B cell (primary cell): ENCODE data around the gene ESPNL. TPM values are rescaled to one million over a fixed set of nuclear protein-coding genes. Genes with fewer than 3 reads are reported as not detected.

Source experiments
- ATAC-seq: fragments of 200-7000 bp; cut with Tn5 transposase; one replicate; pipeline ENCODE4 v1.10.0; 2021; ENCODE audit warnings: low read depth, mild to moderate bottlenecking, moderate number of reproducible peaks, moderate library complexity
- CTCF ChIA-PET: fragments of 350-600 bp; sonication (Branson Sonifier 250); formaldehyde crosslinking; loops from one replicate; lab custom pipeline; 2021; ENCODE audit warnings: antibody characterized with exemption, inconsistent platforms; lab: Charles Lee
- POLR2A ChIA-PET: fragments of 350-600 bp; sonication (Branson Sonifier 250); formaldehyde crosslinking; loops from one replicate; lab custom pipeline; 2021; ENCODE audit warnings: antibody characterized with exemption; lab: Charles Lee
- DNase-seq: peaks from one replicate; pipeline ENCODE4 v3.0.0; 2013
- H2AFZ ChIP-seq: 2 replicates; pipeline ENCODE4 v1.6.1; 2012; ENCODE audit warnings: mild to moderate bottlenecking, low read depth, low read length; ENCODE audit not compliant: insufficient read depth, poor library complexity, severe bottlenecking
- H3K27ac ChIP-seq, 2 donors: 1 replicate in 1 of 2; 2 replicates in 1 of 2; pipeline ENCODE4 v1.5.1; 2012 to 2013; ENCODE audit warnings: low read length in 2 of 2, mild to moderate bottlenecking in 2 of 2, moderate library complexity in 1 of 2
- H3K27me3 ChIP-seq, 4 experiments: fragments of 200-600 bp in 1 of 4; sonication (generic) in 1 of 4; replicated peaks in 1 of 4; 1 replicate in 2 of 4; 2 replicates in 2 of 4; pipeline versions ENCODE4 v1.6.1 to v1.7.0; 2013 to 2016; ENCODE audit warnings: low read length in 3 of 4, mild to moderate bottlenecking in 2 of 4, mixed read lengths in 1 of 4, moderate library complexity in 1 of 4; ENCODE audit not compliant: insufficient read depth in 4 of 4, control insufficient read depth in 3 of 4; ENCODE audit errors: control extremely low read depth in 1 of 4
- H3K36me3 ChIP-seq, 2 experiments: replicated peaks in 1 of 2; 1 replicate in 1 of 2; 2 replicates in 1 of 2; pipeline versions ENCODE4 v1.6.1 to v1.7.1; 2013; ENCODE audit warnings: low read length in 1 of 2; ENCODE audit not compliant: insufficient read depth in 2 of 2, control insufficient read depth in 1 of 2; ENCODE audit errors: control extremely low read depth in 1 of 2, extremely low read depth in 1 of 2
- H3K4me1 ChIP-seq, 2 donors: fragments of 200-600 bp in 1 of 2; sonication (generic) in 1 of 2; 1 replicate in 1 of 2; 2 replicates in 1 of 2; pipeline versions ENCODE4 v1.5.1 to v1.6.1; 2013 to 2017; ENCODE audit warnings: low read length in 2 of 2; ENCODE audit not compliant: control insufficient read depth in 2 of 2, insufficient read depth in 2 of 2
- H3K4me2 ChIP-seq: replicated peaks from 2 replicates; pipeline ENCODE3; 2012; ENCODE audit warnings: mild to moderate bottlenecking, low read depth, low read length; ENCODE audit not compliant: poor library complexity, severe bottlenecking
- H3K4me3 ChIP-seq, 5 experiments: fragments of 200-600 bp in 1 of 5; sonication (generic) in 1 of 5; 1 replicate in 3 of 5; 2 replicates in 2 of 5; pipeline versions ENCODE4 v1.5.1 to v1.7.0; 2011 to 2016; ENCODE audit warnings: low read length in 4 of 5, mild to moderate bottlenecking in 4 of 5, low read depth in 2 of 5, control low read depth in 1 of 5, moderate library complexity in 1 of 5; ENCODE audit not compliant: insufficient read depth in 1 of 5; ENCODE audit errors: control extremely low read depth in 1 of 5, extremely low read depth in 1 of 5
- H3K79me2 ChIP-seq: fragments of 200-600 bp; sonication (generic); one replicate; pipeline ENCODE4 v1.6.0; 2016; ENCODE audit warnings: low read length; ENCODE audit not compliant: control insufficient read depth, insufficient read depth
- H3K9ac ChIP-seq: fragments of 200-600 bp; sonication (generic); 2 replicates; pipeline ENCODE4 v1.6.1; 2017; ENCODE audit warnings: mild to moderate bottlenecking, low read length, moderate library complexity
- H3K9me3 ChIP-seq, 3 donors: one replicate each; pipeline versions ENCODE4 v1.6.1 to v1.7.1; 2013; ENCODE audit warnings: low read length in 2 of 3; ENCODE audit not compliant: control insufficient read depth in 2 of 3, insufficient read depth in 1 of 3; ENCODE audit errors: control extremely low read depth in 1 of 3
- H4K20me1 ChIP-seq: 2 replicates; pipeline ENCODE4 v1.6.0; 2012; ENCODE audit warnings: mild to moderate bottlenecking, low read length; ENCODE audit not compliant: insufficient read depth, control insufficient read depth, poor library complexity, severe bottlenecking
- H3K27ac Mint-ChIP-seq: one replicate; pipeline ENCODE4 v1.8.0; 2021; ENCODE audit warnings: mixed read lengths
- H3K27me3 Mint-ChIP-seq: one replicate; pipeline ENCODE4 v1.8.0; 2021; ENCODE audit warnings: mixed read lengths
- H3K4me1 Mint-ChIP-seq: one replicate; pipeline ENCODE4 v1.8.0; 2021; ENCODE audit warnings: mixed read lengths
- H3K4me3 Mint-ChIP-seq: one replicate; pipeline ENCODE4 v1.8.0; 2021; ENCODE audit warnings: mixed read lengths
- H3K9me3 Mint-ChIP-seq: one replicate; pipeline ENCODE4 v1.8.0; 2022; ENCODE audit warnings: mixed read lengths; ENCODE audit not compliant: insufficient read depth
- EZH2 ChIP-seq: IDR thresholded peaks from 2 replicates; pipeline ENCODE4 v1.6.1; 2012; ENCODE audit warnings: borderline replicate concordance, low read depth, mild to moderate bottlenecking, moderate library complexity, low read length; ENCODE audit not compliant: insufficient read depth, poor library complexity, severe bottlenecking
- WGBS: methylation state at CpG from one replicate; pipeline ENCODE4 v1.1.5; 2013; ENCODE audit warnings: missing lambda C conversion rate; ENCODE audit not compliant: insufficient coverage; 5-methylcytosine and 5-hydroxymethylcytosine counted together
- intact Hi-C: fragments of 100-400 bp; cut with micrococcal nuclease; formaldehyde crosslinking; loops from one replicate; pipeline ENCODE4 v1.10.0; 2022
- polyA plus RNA-seq: library from polyadenylated mRNA; depleted of rRNA; stranded (reverse); fragments of >200 nt; gene quantifications from 2 replicates; pipeline ENCODE4 v1.2.3, GENCODE V29; 2012
- total RNA-seq, 2 donors: library from RNA; stranded (reverse); fragments of 120-200 nt in 1 of 2; gene quantifications; 1 replicate in 1 of 2; 2 replicates in 1 of 2; pipeline versions ENCODE4 v1.2.3 to v1.2.4, GENCODE V29; 2013 to 2022
- TF ChIP-seq, protein P1 (sequence below): fragments of 200-600 bp; IDR thresholded peaks from one replicate; pipeline ENCODE4 v1.8.0; 2022; ENCODE audit warnings: antibody characterized with exemption, mild to moderate bottlenecking

The ESPNL gene
- total and polyA plus RNA-seq, 2 donors (not counting 1 experiment from before 2014, with no cell fraction given), result 1.6 to 2.5 TPM

DNA sequence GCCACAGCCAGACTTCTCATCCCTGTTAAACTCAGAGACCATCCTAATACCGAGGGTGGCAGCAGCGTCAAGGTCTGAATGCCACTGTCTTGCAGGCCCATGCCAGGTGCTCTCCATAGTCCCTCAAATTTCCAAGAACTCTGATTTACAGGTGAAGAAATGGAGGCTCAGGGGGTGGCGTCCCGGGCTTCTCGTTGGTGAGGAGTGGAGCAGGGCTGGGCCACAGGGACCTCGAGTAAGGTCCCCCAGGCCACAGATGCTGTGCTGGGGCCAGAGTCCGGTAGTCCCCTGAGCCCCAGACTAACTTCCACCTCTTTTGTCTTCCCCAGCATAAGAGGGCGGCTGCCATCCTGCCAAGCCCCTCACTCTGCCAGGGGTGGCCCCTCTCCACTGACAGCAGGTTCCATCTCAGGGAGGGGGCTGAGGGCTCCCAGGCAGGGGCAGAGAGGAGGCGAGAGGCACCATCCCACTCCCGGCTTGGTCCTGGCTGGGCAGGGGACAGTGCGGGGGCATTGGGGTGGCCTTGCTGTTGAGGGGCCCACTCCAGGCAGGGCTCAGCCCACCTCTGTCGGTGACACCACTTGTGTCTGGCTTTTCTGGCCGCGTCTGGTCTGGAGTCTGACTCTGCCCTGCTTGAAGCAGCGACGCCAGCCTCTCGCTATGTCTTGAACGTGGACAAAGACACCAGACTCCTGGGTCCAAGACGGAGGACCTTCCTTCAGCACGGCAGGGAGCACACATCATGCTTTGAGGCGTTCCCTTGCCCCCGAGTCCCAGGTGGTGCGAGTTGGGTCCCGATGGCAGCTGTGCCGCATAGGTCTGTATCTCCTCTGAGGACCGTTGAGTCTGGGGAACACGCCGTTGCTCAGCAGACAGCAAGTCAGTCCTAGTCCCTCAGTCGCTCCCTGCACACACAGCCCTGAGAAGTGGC is 22.4 kb downstream of the ESPNL start:
- H3K36me3 ChIP-seq, result no peaks in the 10 kb centered on the region
- H3K4me3 Mint-ChIP-seq, result no peak overlapping the region
- no peak for ATAC-seq
- H3K4me2 ChIP-seq, result no peak overlapping the region
- no peaks in the 10 kb centered on the region for H3K27me3 ChIP-seq
- peaks cover 3% of the 10 kb centered on the region for H3K27me3 Mint-ChIP-seq
- H3K9me3 ChIP-seq, result peaks cover 0 to 10% (median 0%) of the 10 kb centered on the region in 3 donors
- no peaks in the 10 kb centered on the region for H3K9me3 Mint-ChIP-seq
- H3K9ac ChIP-seq, result no peak overlapping the region
- POLR2A ChIA-PET, result no interaction called here
- no peak for TF ChIP-seq EZH2
- TF ChIP-seq, protein P1, sequence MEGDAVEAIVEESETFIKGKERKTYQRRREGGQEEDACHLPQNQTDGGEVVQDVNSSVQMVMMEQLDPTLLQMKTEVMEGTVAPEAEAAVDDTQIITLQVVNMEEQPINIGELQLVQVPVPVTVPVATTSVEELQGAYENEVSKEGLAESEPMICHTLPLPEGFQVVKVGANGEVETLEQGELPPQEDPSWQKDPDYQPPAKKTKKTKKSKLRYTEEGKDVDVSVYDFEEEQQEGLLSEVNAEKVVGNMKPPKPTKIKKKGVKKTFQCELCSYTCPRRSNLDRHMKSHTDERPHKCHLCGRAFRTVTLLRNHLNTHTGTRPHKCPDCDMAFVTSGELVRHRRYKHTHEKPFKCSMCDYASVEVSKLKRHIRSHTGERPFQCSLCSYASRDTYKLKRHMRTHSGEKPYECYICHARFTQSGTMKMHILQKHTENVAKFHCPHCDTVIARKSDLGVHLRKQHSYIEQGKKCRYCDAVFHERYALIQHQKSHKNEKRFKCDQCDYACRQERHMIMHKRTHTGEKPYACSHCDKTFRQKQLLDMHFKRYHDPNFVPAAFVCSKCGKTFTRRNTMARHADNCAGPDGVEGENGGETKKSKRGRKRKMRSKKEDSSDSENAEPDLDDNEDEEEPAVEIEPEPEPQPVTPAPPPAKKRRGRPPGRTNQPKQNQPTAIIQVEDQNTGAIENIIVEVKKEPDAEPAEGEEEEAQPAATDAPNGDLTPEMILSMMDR, result no peak
- CTCF ChIA-PET, result no interaction called here
- no peak overlapping the region for H3K27ac Mint-ChIP-seq
- H2AFZ ChIP-seq, result no peak overlapping the region
- no peaks in the 10 kb centered on the region for H4K20me1 ChIP-seq
- H3K79me2 ChIP-seq, result no peaks in the 10 kb centered on the region
- no peak overlapping the region for H3K4me3 ChIP-seq
- peaks cover 4 to 13% of the 10 kb centered on the region in 2 donors for H3K4me1 ChIP-seq
- intact Hi-C loops, result no loop called here
- peaks cover 4% of the 10 kb centered on the region for H3K4me1 Mint-ChIP-seq
- H3K27ac ChIP-seq, result no peak overlapping the region
- WGBS, result 94% methylated on average over 27 of the region's 29 CpGs
- no peak for DNase-seq
